RWPE2 (cell line): ENCODE data around the gene EXD3.

Experiments used
- ATAC-seq: fragments of 200-7000 bp; cut with Tn5 transposase; 3 replicates; pipeline ENCODE4 v1.9.1; 2021; ENCODE audit warnings: low read depth
- DNase-seq: peaks from one replicate; pipeline ENCODE4 v3.0.0-alpha.2; 2020; ENCODE audit warnings: low spot score
- H3K27ac ChIP-seq: fragments of 450-650 bp; 2 replicates; pipeline ENCODE4 v1.5.1; 2017; ENCODE audit warnings: mild to moderate bottlenecking; ENCODE audit not compliant: poor library complexity, severe bottlenecking
- H3K27me3 ChIP-seq: fragments of 250-450 bp; sonication (Bioruptor Pico); 2 replicates; pipeline ENCODE4 v1.5.1; 2021; ENCODE audit warnings: mild to moderate bottlenecking, moderate library complexity; ENCODE audit not compliant: insufficient read depth, poor library complexity, severe bottlenecking
- H3K36me3 ChIP-seq: fragments of 250-450 bp; sonication (Bioruptor Pico); 2 replicates; pipeline ENCODE4 v1.5.1; 2020; ENCODE audit warnings: low read depth, mild to moderate bottlenecking, moderate library complexity
- H3K4me1 ChIP-seq: fragments of 250-450 bp; sonication (Bioruptor Pico); 2 replicates; pipeline ENCODE4 v1.5.1; 2021; ENCODE audit warnings: mild to moderate bottlenecking, moderate library complexity; ENCODE audit not compliant: insufficient read depth, poor library complexity, severe bottlenecking
- H3K4me3 ChIP-seq: fragments of 250-450 bp; sonication (Bioruptor Pico); 2 replicates; pipeline ENCODE4 v1.5.1; 2021; ENCODE audit warnings: mild to moderate bottlenecking, moderate library complexity; ENCODE audit not compliant: severe bottlenecking
- H3K9me3 ChIP-seq: fragments of 250-450 bp; sonication (Bioruptor Pico); 2 replicates; pipeline ENCODE4 v1.5.1; 2021; ENCODE audit warnings: mild to moderate bottlenecking, moderate library complexity; ENCODE audit not compliant: severe bottlenecking
- TF ChIP-seq, protein P1 (sequence below): fragments of 450-650 bp; IDR thresholded peaks from one replicate; pipeline ENCODE4 v1.5.1; 2017; ENCODE audit warnings: mild to moderate bottlenecking, moderate library complexity; ENCODE audit not compliant: poor library complexity, severe bottlenecking

The EXD3 gene

DNA sequence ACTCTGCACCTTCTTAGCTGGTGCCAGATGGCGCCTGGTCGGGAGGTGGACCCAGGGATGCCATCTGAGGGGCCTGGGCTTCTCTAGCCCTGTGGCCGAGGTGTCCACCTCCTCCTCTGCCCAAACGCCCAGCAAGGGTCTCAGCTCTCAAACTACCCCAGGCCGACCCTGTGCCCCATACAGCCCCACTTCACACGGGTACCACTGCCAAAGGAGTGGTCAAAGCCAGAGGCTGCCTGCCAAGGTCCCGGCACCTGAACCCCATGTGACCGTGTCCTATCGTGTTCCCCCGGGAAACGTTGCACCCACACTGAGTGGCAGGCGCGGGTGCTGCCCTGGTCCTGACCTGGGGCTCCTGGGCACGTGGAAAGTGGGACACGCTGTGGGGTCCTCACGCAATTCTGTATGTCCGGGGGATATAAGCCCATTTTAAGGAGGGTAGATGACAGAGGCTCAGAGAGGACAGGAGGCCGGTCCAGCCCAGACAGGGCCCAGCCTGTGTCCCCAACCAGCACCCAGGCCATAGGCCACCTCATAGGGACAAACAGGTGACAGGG, 16.3 kb upstream of the EXD3 start:
- Histone ChIP-seq H3K4me3 (no peak overlapping the region), H3K4me1 (peaks cover 10% of the 10 kb centered on the region), H3K27me3 (no peaks in the 10 kb centered on the region), H3K27ac (no peak overlapping the region), H3K36me3 (no peaks in the 10 kb centered on the region), H3K9me3 (no peaks in the 10 kb centered on the region)
- TF ChIP-seq, protein P1, sequence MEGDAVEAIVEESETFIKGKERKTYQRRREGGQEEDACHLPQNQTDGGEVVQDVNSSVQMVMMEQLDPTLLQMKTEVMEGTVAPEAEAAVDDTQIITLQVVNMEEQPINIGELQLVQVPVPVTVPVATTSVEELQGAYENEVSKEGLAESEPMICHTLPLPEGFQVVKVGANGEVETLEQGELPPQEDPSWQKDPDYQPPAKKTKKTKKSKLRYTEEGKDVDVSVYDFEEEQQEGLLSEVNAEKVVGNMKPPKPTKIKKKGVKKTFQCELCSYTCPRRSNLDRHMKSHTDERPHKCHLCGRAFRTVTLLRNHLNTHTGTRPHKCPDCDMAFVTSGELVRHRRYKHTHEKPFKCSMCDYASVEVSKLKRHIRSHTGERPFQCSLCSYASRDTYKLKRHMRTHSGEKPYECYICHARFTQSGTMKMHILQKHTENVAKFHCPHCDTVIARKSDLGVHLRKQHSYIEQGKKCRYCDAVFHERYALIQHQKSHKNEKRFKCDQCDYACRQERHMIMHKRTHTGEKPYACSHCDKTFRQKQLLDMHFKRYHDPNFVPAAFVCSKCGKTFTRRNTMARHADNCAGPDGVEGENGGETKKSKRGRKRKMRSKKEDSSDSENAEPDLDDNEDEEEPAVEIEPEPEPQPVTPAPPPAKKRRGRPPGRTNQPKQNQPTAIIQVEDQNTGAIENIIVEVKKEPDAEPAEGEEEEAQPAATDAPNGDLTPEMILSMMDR: no peak
- ATAC-seq (no peak), DNase-seq (peak; percentile 62)

DNA sequence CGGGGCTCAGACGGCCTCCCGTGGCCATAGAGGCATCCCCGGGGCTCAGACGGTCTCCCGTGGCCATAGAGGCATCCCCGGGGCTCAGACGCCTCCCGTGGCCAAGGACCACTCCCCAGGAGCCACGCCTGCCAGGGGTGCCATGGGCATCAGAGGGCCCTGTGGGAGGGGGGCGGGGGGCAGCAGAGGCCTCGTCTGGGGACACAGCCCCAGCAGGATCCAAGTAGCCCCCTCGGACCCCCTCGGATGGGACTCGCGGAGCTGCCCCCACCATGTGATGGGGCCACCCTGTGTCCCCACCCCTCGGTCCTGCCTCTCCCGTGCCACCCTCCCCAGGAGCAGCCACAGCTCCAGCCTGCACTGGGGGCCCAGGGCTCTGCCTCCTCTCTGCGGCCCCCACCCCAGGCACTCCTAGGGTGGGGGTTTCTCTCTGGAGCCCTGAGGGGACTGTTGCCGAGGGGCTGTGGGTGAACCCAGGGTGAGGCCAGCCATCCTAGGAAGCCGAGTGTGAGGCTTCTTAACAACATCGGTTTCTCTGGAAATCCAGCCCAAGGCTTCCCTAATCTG, 15.7 kb upstream of the EXD3 start:
- peaks cover 10% of the 10 kb centered on the region for H3K4me1 ChIP-seq
- TF ChIP-seq, protein P1: no peak
- no peak for ATAC-seq
- H3K4me3 ChIP-seq: no peak overlapping the region
- no peaks in the 10 kb centered on the region for H3K36me3 ChIP-seq
- no peaks in the 10 kb centered on the region for H3K9me3 ChIP-seq
- H3K27ac ChIP-seq: no peak overlapping the region
- no peaks in the 10 kb centered on the region for H3K27me3 ChIP-seq
- peak; percentile 49 for DNase-seq

DNA sequence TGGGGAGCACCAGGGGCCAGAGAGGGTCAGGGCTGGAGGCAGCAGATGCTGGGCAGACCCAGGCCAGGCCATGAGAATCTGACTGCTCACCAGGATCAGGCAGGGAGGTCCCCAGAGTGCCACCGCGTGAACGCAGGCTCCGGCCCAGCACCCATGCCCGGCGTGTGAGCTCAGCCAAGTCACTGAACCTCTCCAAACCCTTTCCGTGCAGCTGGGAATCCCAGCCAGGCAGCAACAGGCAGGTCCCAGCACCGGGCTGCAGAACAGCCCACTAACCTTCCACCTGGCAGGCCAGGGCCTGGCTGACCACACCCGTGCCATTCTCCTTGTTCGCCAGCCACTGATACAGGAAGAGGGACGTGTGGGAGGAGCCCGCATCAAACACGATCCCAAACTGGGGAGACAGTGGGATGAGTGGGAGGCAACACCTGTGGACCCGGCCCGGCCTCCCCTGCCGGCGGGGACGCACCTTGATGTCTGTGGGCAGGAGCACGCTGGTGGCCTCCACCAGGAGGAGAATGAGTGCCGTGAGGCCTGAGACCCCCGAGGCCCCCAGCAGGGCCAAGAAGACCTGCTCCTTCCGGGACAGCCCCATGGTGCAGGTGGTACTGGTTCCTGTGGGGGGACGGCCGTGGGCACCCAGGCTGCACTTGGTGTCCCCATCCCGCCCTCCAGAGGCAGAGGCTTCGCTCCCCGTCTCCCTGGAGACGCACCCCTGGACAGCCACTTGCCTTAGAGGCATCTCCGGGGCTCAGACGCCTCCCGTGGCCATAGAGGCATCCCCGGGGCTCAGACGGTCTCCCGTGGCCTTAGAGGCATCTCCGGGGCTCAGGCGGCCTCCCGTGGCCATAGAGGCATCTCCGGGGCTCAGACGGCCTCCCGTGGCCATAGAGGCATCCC, 15.0 kb upstream of the EXD3 start:
- no peaks in the 10 kb centered on the region for H3K36me3 ChIP-seq
- H3K4me1 ChIP-seq: peaks cover 10% of the 10 kb centered on the region
- no peak overlapping the region for H3K27ac ChIP-seq
- no peak for ATAC-seq
- no peak overlapping the region for H3K4me3 ChIP-seq
- TF ChIP-seq, protein P1: no peak
- H3K27me3 ChIP-seq: no peaks in the 10 kb centered on the region
- no peaks in the 10 kb centered on the region for H3K9me3 ChIP-seq
- peak; percentile 61 for DNase-seq

DNA sequence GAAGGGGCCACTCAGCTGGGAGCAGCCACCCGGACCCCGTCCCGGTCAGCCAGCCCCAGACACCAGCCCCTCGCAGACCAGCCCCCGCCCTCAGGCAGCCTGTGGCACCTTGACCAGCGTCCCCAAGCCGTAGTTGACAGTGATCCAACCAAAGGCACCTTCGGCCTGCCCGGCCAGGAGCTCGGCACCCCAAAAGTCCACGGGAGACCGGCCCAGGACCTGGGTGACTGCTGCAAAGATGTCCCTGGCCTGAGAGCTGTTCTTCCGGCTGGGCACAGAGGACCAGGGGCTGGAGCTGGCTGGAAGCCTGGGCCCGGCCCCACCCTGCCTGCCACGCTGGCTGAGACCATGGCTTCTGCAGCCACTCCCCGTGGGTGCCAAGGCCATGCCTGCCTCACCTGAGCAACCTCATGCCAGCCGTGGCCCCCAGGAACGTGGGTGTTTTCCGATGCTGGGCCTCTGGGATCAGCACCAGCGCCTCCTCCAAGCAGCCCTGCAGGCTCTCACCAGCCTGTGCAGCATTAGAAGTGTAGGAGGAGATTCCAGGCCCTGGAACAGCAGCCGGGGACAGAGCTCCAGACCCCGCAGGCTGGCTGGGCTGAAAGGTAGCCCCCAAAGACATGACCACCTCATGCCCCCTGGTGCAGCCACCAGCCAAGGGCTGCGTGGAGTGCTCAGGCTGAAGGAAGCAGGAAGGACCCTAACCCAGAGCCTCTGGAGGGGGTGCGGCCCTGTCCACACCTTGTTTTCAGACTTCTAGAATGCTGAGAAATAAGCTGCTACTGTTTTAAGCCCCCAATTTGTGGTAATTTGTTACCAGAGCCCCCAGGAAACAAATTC, 14.0 kb upstream of the EXD3 start:
- TF ChIP-seq, protein P1: no peak
- DNase-seq (peak; percentile 68), ATAC-seq (no peak)
- H3K4me3 ChIP-seq: no peak overlapping the region
- no peaks in the 10 kb centered on the region for H3K9me3 ChIP-seq
- H3K4me1 ChIP-seq: peaks cover 10% of the 10 kb centered on the region
- no peaks in the 10 kb centered on the region for H3K36me3 ChIP-seq
- no peak overlapping the region for H3K27ac ChIP-seq
- no peaks in the 10 kb centered on the region for H3K27me3 ChIP-seq
